HG03432 (cell line): Measurements from ENCODE around the gene SH2D2A.

Source experiments
- ATAC-seq: cut with Tn5 transposase; IDR thresholded peaks from one replicate; pipeline ENCODE4 v1.9.1; 2021; ENCODE audit warnings: mild to moderate bottlenecking, moderate library complexity; ENCODE audit not compliant: unreplicated experiment

The SH2D2A gene

DNA sequence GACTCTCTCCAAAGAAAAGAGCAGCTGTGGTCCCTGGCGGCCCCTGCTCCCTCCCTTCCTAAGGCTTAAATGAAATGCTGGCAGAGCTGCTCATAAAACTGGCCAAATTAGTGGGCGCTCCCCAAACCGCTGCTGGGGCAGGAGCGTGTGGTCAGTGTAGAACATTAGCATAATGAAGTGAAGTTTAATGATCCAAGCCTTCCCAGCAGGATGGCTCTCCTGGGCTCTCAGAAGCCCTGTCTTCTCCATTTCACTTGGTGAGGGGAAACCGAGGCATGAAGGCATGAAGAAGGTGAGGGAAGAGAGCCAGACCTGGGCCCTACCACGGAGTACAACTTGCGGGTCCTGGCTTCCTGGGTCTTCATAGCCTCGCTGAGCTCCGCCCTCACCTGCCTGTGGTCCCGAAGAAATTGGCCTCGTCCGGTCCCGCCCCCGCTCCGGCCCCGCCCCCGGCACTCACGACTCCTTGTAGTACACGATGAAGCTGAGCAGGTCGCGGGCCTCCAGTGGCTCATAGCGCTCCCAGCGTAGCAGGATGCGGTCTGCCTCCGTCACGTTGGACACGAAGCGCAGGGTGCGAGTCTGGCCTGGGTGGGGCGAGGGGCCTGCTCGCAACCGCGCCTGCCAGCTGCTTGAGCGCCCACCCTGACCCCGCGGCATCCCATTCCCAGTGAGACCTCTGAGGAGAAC, 32.0 kb upstream of the SH2D2A start:
- no peak for ATAC-seq

DNA sequence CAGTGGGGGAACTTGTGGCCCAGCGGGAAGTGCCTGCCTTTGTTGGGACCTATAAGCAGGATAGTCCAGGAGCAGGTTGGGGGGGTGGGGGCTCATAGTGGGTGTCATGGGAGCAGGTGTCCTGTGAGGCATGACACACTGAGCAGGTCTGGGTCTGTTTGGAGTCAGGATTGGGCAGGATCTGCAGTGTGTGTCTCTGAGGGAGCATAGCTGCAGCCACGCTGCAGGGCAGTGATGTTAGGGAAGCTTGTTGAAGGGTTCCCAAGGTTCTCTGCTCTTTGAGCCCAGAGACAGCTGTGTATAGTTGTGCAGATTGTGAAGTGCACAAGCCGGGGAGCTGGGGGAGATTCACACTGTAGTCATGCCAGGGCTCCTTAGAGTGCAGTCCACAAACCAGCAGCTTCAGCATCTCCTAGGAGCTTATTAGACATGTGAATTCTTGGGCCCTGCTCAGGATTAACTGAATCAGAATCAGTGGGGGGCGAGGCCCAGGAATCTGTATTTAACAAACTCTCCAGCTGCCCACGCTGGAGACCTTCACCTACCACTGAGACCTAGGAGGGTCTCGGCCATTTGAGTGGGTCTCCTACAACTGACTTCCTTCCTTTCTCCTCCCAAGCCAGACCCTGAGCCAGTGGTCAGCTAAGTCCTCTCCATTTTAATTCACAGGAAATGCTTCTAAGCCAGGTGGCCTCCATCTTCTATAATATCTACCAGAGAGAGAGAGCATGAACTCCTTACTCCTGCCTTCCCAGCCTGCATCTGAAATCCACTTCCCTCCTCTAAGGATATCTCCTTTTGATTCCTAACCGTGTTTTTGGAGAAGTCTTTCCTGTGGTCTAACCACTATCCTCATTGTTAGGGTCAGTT, 31.2 kb upstream of the SH2D2A start:
- no peak for ATAC-seq

DNA sequence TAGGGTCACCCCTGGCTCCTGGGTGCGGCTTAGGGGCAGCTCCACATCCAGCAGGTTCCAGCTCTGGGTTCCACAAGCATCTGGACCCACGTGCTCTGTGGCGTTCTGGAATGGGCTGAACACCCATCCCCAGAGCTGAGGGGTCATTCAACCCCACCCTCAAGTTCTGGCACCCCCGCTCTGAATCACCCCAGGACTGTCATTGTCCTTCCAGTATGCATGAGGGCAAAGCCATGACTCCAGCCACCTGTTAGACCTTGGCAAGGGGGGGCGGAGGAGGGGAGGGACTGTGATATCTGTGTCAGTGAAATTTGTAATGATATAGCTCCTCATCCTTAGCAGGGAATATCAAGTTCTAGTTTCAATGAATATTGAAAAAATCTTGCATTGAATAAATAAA, 30.0 kb upstream of the SH2D2A start:
- ATAC-seq, result no peak

DNA sequence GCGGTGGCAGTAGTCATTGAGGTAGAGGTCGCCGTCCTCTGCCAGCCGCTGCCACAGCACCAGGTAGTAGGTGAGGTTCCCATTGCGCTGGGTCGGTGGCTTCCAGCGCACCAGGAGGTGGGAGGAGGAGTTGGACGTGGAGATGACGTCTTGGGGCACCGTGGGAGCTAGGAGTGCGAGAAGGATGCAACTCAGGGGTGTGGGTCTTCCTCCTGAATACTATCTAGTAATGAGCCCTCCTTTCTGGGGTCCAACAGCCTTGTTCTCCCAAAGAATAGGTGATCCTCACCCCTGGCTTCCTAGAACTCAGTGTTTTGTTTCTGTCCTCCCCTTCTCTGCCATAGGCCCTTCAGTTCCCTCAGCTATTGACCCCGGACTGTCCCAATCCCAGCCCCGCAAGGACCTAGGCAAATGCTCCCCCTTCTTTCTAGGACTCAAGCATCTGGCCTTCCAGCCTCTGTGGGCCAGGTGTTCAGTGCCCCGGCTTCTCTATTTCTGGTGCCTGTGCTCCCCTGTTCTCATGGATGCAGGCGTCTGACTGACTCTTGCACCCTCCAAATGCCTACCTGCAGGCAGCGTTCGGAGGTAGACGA, 29.4 kb upstream of the SH2D2A start:
- no peak for ATAC-seq

DNA sequence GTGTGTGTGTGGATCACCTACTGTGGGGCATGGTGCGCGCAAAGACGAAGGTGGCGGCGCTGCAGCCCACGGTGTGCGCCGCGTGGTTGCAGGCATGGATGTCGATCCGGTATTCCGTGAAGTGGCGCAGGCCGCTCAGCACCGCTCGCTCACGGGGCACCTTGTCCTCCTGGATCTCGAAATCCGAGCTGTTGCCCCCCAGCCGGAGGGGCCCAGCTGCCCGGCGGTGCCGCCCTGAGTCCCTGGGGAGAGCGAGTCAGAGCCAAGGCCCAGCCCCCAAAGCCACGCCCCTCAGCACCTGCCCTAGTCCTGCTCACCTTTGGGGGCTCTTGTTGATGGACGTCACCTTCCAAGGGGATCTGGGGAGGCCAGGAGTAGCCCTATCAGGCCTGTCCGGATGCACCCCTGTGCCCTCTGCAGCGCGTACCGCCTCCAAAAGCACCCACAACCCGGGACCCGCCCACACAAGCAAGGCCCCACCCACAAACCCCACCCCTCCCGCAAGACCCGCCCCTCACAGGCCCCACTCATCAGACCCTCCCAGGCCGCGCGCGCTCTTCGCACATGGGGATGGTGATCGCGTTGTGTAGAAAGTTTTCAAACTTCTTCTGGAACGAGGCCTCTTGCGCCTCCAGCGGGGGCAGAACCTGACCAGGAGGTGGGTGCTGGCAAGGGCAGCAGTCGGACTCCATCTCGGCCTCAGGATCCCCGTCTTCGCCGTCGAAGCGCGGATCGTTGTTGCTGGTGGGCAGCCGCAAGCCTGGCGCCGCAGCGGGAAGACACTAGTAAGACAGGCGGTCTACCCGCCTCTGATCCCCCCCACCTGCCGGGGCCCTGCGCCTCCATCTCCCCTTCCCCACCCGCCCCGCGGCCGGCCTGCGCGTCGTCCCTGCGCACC, 28.7 kb upstream of the SH2D2A start:
- no peak for ATAC-seq

DNA sequence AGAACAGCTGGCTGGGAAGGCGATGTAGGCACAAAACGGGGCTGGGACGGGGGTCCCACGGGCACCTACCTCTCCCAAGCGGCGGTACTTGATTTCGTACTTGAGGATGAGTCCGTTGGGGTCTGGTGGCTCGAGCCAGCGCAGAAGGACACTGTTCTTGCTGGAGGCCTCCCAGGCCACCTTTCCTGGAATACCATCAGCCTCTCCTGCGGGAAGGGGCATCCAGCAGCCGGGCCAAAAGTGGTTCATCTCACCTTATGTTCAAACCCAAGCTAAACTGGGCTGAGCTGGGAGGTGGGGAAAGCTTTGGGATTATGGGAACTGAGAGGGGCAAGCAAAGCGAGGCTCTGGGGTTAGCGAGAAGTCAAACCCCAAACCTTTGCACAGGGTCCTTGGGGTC, 28.0 kb upstream of the SH2D2A start:
- no peak for ATAC-seq

DNA sequence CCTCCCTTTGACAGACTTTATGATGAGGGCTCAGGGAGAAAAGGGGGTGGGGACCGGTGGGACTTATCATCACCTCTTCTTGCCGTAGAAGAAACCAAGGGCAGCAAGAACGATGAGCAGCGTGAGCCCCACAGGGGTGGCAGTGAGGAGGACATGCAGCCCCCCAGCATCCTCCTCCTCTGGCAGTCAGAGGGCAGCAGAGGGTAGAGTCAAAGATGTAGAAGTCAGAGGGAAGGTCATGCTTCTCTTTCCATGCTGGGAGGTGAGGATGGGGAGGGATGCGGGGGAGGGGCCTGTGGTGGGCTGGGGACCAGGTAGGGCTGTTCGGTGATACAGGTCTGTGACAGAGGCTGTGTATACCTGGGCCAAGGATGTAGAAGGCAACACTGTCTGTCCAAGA, 27.5 kb upstream of the SH2D2A start:
- no peak for ATAC-seq

DNA sequence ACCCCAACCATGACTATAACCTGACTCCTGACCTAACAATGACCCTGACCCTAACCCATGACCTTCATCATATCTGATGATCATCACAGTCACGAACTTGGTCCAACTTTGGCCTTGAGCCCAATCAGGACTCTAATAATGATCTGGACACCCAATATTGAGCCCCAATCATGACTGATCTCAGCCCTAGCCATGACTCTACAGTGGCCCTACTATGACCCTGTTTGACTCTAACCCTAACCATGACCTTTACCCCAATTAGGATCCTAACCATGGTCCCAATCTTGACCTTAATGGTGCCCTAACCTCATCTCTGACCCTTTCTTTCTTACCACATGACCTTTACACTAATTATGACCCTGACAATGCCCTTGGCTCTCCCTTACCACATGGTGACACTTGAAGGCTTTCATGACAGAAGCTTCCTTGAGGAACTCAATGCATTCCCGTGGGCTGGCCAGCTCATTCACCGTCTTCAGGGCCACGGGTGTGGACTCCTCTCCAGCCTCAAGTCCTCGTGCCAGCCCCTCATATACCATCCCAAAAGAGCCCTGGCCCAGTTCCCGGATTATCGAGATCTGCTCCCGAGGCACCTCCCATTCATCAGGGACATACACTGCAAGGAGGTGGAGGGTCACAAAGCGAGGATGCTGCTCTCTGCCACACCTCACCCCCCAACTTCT, 26.1 kb upstream of the SH2D2A start:
- ATAC-seq, result no peak

DNA sequence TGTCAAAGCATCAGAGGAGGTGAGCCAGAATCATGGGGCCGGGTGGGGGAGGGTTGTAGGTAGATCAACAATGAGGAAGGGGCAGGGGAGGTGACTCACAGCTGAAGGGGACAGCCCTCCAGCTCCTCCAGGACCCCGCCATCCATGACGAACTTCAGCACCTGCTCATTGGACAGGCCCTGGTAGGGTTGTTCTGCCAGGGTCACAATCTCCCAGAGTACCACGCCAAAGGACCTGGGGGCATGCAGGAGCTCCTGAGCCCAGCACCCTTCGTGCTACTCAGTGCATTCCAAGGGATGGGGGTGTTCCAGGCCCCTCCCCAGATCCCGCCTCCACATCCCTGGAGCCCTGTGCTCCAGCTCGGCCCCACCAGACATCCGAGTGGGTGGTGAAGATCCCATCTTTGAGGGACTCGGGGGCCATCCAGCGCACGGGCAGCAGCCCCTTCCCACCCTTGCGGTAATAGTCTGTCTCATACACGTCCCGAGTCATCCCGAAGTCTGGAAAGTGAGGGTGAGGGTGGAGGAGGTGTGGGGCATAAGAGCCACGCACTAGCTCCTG, 24.7 kb upstream of the SH2D2A start:
- no peak for ATAC-seq

DNA sequence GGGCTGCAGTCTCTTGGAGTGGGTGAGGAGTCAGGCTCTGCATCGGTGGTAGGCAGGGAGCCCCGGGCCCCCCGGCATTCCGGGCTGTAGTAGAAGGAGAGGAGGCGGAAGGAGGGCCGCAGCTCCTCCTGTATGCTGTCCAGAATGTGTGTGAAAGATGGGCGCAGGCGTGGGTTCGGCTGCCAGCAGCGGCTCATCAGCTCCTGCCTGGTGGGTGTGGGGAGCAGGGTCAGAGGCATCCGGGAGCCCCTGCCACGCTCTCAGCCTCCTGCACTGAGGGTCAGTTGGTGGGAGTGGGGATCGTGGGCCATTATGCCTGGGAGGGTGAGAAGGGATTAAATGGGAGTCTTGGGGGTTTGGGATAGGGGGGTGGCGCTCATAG, 24.2 kb upstream of the SH2D2A start:
- no peak for ATAC-seq

DNA sequence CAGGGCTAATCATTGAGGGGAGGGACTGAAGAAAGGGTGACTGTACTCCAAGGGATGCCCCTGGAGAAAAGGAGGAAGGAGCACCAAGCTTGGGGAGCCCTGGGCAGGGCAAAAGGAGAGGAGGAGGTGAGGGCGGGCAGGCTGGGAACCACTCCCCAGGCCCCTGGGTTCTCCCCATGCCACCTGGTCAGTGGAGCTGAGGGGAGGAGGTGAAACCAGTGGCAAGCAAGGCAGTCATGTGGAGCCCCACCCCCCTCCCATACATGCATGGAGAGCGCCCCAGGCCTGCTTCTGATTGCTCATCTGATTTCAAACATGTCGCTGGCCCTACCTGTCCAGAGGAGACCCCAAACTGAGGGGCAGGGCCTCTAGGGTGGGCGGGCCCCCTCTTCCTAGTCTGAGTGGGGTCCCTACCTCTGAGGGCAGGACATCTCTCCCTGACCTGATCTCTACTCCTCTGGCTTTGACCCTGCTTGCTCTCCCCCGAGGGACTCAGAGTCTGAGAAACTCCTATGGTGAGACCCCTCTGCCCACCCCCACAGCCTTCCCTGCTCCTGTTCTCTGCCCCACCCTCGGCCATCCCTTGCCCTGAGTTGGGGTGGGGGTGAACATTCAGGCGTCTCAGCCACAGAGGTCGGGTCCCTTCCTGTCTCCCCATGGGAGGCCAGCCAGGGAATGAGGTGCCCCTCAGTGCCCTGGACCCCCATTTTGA, 23.7 kb upstream of the SH2D2A start:
- no peak for ATAC-seq

DNA sequence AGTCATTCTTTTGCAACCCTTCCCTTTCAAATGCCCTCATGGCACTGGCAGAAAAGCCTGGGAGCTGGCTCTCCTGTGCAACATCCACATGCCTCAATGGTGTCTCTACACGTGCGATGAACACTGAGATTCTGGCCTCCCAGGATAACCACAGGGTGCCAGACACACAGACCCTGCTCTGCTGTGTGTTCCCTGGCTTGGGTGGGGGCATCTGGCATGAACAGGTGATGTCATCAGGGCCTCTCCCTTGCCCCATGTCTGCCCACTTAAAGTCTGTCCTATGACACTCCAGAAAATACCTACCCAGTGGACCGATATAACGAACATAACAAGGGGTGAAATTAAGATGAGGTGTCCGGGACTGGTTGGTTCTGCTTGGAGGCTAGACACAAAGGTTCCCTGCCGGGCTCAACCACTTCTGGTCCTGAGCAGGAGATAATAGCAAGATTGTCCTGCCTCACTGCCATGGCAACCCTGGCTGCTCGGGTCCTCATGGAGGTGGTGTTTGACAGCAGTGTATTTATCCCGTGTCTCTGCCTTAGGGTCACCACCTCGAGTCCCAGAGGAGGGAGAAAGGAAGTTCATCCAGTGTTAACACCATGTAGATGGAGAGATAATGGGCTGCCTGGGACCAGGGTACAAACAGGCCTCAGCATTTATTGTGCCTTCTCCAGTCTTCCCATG, 22.9 kb upstream of the SH2D2A start:
- no peak for ATAC-seq

DNA sequence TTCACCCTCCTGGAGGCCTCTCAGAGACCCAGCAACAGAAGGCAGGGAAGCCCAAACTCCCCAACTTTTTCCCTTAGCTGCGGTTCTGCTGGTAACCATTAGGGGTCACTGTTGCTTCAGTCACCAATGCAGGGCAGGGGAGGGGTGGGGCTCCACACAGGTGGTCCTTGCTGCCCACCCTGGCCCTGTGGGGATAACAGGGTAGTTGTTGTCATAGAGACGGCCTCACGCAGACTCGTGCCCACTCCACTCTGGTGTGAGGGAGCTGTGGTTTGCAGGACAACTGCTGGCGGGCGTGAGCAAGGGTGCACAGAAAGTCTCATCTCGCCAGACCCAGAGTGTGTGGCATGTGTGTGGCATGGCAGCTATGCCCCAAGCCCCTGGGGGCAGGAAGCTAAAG, 22.3 kb upstream of the SH2D2A start:
- no peak for ATAC-seq

DNA sequence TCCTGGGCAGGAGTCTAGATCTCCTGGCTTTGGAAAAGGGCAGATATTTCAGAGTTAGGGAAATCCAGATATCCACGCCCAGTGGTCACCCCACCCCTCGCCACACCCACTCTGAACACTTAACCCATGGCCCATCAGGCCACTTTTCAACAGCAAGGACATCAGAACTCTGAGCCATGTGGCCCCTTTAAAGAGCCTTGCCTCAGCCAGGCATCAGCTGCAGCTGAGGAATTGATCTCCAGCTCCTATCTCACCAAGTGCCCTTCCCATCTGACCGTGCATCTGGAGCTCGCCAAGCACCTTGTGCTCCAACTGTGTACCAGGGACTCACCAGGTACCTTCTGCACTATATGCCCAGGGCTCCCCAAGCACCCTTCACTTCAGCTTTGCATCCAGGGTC, 20.2 kb upstream of the SH2D2A start:
- no peak for ATAC-seq

DNA sequence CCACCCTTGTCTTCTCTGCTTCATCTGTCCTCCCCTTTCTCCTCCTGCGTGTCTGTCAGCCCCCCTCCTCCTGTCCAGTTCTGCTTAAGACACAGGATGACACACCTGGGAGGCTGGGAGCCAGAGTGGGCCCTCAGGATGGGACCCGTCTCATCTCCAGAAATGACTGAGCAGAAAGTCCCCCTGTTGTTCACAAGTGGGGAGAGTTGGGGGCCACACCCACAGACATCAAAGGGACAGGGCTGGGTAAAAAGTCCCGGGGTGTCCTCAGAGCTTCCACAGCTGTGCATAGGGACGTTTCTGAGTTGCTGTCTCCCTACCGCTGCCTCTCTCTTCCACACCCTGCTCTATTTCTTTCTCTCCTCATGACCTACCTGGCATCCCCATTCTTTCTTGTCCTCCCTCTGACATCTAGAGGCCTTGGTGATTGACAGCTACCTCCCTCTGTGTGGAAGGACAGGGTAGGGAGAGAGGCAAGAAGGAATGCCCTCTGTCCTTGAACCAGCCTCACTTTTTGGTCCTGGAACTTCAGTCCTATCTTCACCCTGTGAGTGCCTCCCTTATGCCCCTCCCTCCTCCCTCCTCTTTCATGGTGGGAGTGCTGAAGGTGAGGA, 19.5 kb upstream of the SH2D2A start:
- ATAC-seq, result peak; percentile 57

DNA sequence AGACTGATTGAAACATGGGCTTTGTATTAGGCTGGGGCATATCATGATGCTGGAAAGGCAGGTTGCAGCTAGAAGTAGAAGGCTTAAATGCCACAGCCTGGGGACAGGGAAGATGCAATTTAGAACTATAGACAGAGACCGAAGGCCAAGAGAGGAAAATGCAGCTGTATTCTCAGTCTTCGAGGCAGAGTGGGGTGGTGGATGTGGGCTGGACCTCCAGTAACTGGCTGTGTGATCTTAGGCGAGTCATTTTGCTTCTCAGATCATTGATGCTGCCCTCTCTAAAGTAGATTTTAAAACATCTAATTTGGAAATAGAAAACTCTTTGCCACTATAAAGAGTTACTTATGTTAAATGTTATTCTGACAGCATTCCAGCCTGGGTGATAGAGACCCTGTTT, 17.7 kb upstream of the SH2D2A start:
- no peak for ATAC-seq

DNA sequence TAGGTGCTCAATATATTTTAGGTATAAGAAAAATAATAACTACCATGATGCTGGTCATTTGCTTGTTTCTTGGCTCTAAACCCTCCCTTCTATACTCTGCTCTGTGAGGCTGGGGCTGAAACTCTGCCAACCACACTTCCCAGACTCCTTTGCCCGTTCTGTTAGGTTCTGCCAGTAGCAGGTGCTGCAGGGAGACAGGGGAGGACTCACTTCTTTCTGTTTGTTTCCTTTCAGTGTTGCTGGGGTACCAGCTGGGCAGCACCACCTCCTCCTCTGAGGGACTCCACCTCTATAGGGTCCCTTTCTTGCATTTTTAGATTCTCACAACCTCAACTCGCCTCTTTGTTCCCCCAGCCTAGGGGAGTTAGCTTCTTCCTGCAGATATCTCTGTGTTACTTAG, 17.0 kb upstream of the SH2D2A start:
- no peak for ATAC-seq

DNA sequence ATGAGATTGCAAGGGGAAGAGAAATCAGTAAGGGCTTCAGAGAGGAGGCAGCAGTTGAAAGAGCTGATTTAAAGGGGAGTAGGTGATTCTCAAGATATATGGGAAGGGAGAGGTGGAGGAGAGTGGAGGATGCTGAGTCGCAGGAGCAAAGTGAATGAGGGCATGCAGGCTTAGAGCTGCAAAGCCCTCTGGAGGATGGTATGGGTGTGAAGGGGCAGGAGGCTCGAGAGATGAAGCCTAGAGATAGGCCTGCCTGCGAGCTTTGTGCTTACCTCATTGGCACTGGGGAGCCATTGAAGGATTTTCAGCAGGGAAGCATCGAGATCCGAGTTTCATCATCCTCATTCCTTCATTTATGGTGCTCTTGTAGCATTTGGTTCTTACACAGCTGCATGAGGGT, 15.8 kb upstream of the SH2D2A start:
- no peak for ATAC-seq
